SW 1271 (cell line): ENCODE results near the gene PTPDC1.
A peak's percentile ranks its signal among the peaks of the same experiment; 100 is the strongest.
"Not testable (repeated sequence)": the region's sequence is repeated elsewhere in the genome, so short reads cannot be mapped to it uniquely, and the experiment has no call there.

Experiments used
- DNase-seq, 2 experiments: peaks; one replicate each; lab custom pipeline; 2025; lab: John Stamatoyannopoulos, UW

The PTPDC1 gene

GRCh38 chr9:94086486-94087345 is 2.5 kb downstream of the PTPDC1 start:
- DNase-seq: no peak

- not testable (repeated sequence) for DNase-seq
Measured at GRCh38 chr9:94094219-94095145, 10.2 kb downstream of the PTPDC1 start.

GRCh38 chr9:94096819-94097577 is 12.7 kb downstream of the PTPDC1 start:
- DNase-seq: no peak

- DNase-seq: no peak
Measured at GRCh38 chr9:94097788-94098414, 13.6 kb downstream of the PTPDC1 start.

- no peak for DNase-seq
Measured at GRCh38 chr9:94100152-94100879, 16.1 kb downstream of the PTPDC1 start.

GRCh38 chr9:94101162-94101853 is 17.0 kb downstream of the PTPDC1 start:
- DNase-seq: no peak

- no peak for DNase-seq
Measured at GRCh38 chr9:94108584-94108983, 24.3 kb downstream of the PTPDC1 start.

GRCh38 chr9:94110821-94111252 is 26.6 kb downstream of the PTPDC1 start:
- no peak for DNase-seq

GRCh38 chr9:94111446-94111845 is 27.2 kb downstream of the PTPDC1 start:
- no peak for DNase-seq

GRCh38 chr9:94112716-94113465 is 28.6 kb downstream of the PTPDC1 start:
- DNase-seq: no peak

GRCh38 chr9:94120088-94120487 is 35.8 kb downstream of the PTPDC1 start:
- DNase-seq: not testable (repeated sequence)

GRCh38 chr9:94120854-94121376 is 36.7 kb downstream of the PTPDC1 start:
- no peak for DNase-seq

- no peak for DNase-seq
Measured at GRCh38 chr9:94126844-94127243, 42.6 kb downstream of the PTPDC1 start.

GRCh38 chr9:94127806-94128205 is 43.5 kb downstream of the PTPDC1 start:
- no peak for DNase-seq

GRCh38 chr9:94128580-94128979 is 44.3 kb downstream of the PTPDC1 start:
- no peak for DNase-seq

GRCh38 chr9:94134629-94135028 is 50.4 kb downstream of the PTPDC1 start:
- no peak for DNase-seq

- no peak for DNase-seq
Measured at GRCh38 chr9:94135222-94135621, 51.0 kb downstream of the PTPDC1 start.

- DNase-seq: peak; percentile 58 to 86
Measured at GRCh38 chr9:94139672-94140417, 55.6 kb downstream of the PTPDC1 start.

GRCh38 chr9:94140418-94140780 is 56.1 kb downstream of the PTPDC1 start:
- DNase-seq: no peak
